ENCODE results near the gene CACNA1S.

Gene CACNA1S

GRCh38 chr1:201032408-201032807 lies 79.8 kb downstream of the CACNA1S start:
- TF ChIP-seq CTCF (IDR thresholded peaks at IDR 0.05; ENCODE audit: low read depth, low read length, poor library complexity, severe bottlenecking) (no peak), EZH2phosphoT487 (IDR thresholded peaks at IDR 0.05; ENCODE audit: borderline replicate concordance, low read length) (no peak)
- H4K20me1 ChIP-seq (ENCODE audit: control insufficient read depth, insufficient read depth, low read depth, low read length) = no peaks in the 10 kb centered on the region
- H3K27ac ChIP-seq (ENCODE audit: low read depth, low read length) = no peak overlapping the region
- H3K36me3 ChIP-seq (ENCODE audit: control insufficient read depth, low read length) = no peaks in the 10 kb centered on the region
- no peaks in the 10 kb centered on the region for H3K9me2 ChIP-seq (replicated peaks; ENCODE audit: control insufficient read depth, low read length)
- H3K4me3 ChIP-seq (ENCODE audit: low read length) = no peak overlapping the region
- H3K27me3 ChIP-seq (ENCODE audit: control insufficient read depth, low read length) = peaks cover 8% of the 10 kb centered on the region; the same call in 1 of the 2 replicates
- no peaks in the 10 kb centered on the region for H3K9me3 ChIP-seq (ENCODE audit: control insufficient read depth, insufficient read depth, low read length)
- no peaks in the 10 kb centered on the region for H3F3A ChIP-seq (ENCODE audit: control insufficient read depth, insufficient read depth)
- no peaks in the 10 kb centered on the region for H3K79me2 ChIP-seq (ENCODE audit: control insufficient read depth, low read length)
- H3K4me1 ChIP-seq (ENCODE audit: control insufficient read depth, low read length) = peaks cover 6% of the 10 kb centered on the region
- H3K4me2 ChIP-seq (ENCODE audit: low read length) = no peak overlapping the region

GRCh38 chr1:201028461-201028889 lies 83.8 kb downstream of the CACNA1S start:
- TF ChIP-seq EZH2phosphoT487 (IDR thresholded peaks at IDR 0.05; ENCODE audit: borderline replicate concordance, low read length) (no peak), CTCF (IDR thresholded peaks at IDR 0.05; ENCODE audit: low read depth, low read length, poor library complexity, severe bottlenecking) (no peak)
- Histone ChIP-seq H4K20me1 (ENCODE audit: control insufficient read depth, insufficient read depth, low read depth, low read length) (no peaks in the 10 kb centered on the region), H3K4me2 (ENCODE audit: low read length) (no peak overlapping the region), H3K27ac (ENCODE audit: low read depth, low read length) (no peak overlapping the region), H3K9me2 (replicated peaks; ENCODE audit: control insufficient read depth, low read length) (no peaks in the 10 kb centered on the region), H3K27me3 (ENCODE audit: control insufficient read depth, low read length) (no peaks in the 10 kb centered on the region), H3K9me3 (ENCODE audit: control insufficient read depth, insufficient read depth, low read length) (no peaks in the 10 kb centered on the region), H3K79me2 (ENCODE audit: control insufficient read depth, low read length) (no peaks in the 10 kb centered on the region), H3F3A (ENCODE audit: control insufficient read depth, insufficient read depth) (no peaks in the 10 kb centered on the region), H3K4me3 (ENCODE audit: low read length) (no peak overlapping the region), H3K4me1 (ENCODE audit: control insufficient read depth, low read length) (peaks cover 42% of the 10 kb centered on the region), H3K36me3 (ENCODE audit: control insufficient read depth, low read length) (no peaks in the 10 kb centered on the region)

DNA sequence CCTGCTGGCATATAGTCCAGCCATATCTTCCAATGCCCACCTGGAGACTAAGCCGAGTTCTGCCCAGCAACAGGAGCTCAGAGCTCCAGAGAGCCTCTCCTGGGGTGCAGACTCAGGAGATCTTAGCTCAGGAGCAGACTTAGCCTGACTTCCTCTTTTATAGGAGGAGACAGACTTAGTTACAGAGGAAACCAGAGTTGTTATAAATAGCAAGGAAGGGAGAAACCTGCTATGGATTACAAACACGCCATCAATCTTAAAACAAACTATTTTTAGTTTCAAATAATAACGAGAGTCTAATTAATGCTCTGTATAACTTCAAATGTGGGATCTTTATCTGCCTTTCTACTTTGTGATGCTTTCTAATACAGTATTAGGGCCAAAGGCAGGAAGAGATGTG lies 85.4 kb downstream of the CACNA1S start:
- peaks cover 4% of the 10 kb centered on the region; the same call in 1 of the 2 replicates for H3K36me3 ChIP-seq (ENCODE audit: control insufficient read depth, low read length)
- H3K9me3 ChIP-seq (ENCODE audit: control insufficient read depth, insufficient read depth, low read length) = no peaks in the 10 kb centered on the region
- TF ChIP-seq CTCF (IDR thresholded peaks at IDR 0.05; ENCODE audit: low read depth, low read length, poor library complexity, severe bottlenecking) (no peak), EZH2phosphoT487 (IDR thresholded peaks at IDR 0.05; ENCODE audit: borderline replicate concordance, low read length) (no peak)
- H3K79me2 ChIP-seq (ENCODE audit: control insufficient read depth, low read length) = peaks cover 13% of the 10 kb centered on the region
- peaks cover 54% of the 10 kb centered on the region for H3K4me1 ChIP-seq (ENCODE audit: control insufficient read depth, low read length)
- H3K27me3 ChIP-seq (ENCODE audit: control insufficient read depth, low read length) = no peaks in the 10 kb centered on the region
- H3K4me2 ChIP-seq (ENCODE audit: low read length) = peak overlapping the region; percentile 75
- peak overlapping the region; percentile 56 for H3K4me3 ChIP-seq (ENCODE audit: low read length)
- no peaks in the 10 kb centered on the region for H4K20me1 ChIP-seq (ENCODE audit: control insufficient read depth, insufficient read depth, low read depth, low read length)
- no peaks in the 10 kb centered on the region for H3F3A ChIP-seq (ENCODE audit: control insufficient read depth, insufficient read depth)
- peak overlapping the region; percentile 28 for H3K27ac ChIP-seq (ENCODE audit: low read depth, low read length)
- no peaks in the 10 kb centered on the region for H3K9me2 ChIP-seq (replicated peaks; ENCODE audit: control insufficient read depth, low read length)
